K562 (cell line): ENCODE results near the gene MYOZ3.

ENCODE experiments used
- ELF2 ChIP-seq: fragments of 250-450 bp; sonication (Bioruptor Pico); IDR thresholded peaks from 2 replicates; pipeline ENCODE4 v1.5.0; 2021; ENCODE audit warnings: mild to moderate bottlenecking
- HDAC2 ChIP-seq: fragments of 450-650 bp; IDR thresholded peaks from 2 replicates; pipeline ENCODE4 v1.6.1; 2016; ENCODE audit warnings: mild to moderate bottlenecking
- HOMEZ ChIP-seq: fragments of 250-450 bp; sonication (Bioruptor Pico); IDR thresholded peaks from 2 replicates; pipeline ENCODE4 v1.4.0; 2020; ENCODE audit warnings: mild to moderate bottlenecking, moderate library complexity
- JUN ChIP-seq, 2 experiments: sonication (generic) in 1 of 2; formaldehyde crosslinking in 1 of 2; IDR thresholded peaks; 2 replicates each; pipeline versions ENCODE4 v1.6.1 to v1.8.0; 2012 to 2022; ENCODE audit warnings: borderline replicate concordance in 2 of 2, mild to moderate bottlenecking in 2 of 2, improper control_type of control experiment in 1 of 2, low read depth in 1 of 2, low read length in 1 of 2, missing genetic modification reagents in 1 of 2
- KLF6 ChIP-seq: fragments of 250-450 bp; sonication (Bioruptor Pico); IDR thresholded peaks from 2 replicates; pipeline ENCODE4 v1.4.0; 2020; ENCODE audit warnings: mild to moderate bottlenecking, moderate library complexity, borderline replicate concordance
- POLR2A ChIP-seq: fragments of 450-650 bp; conservative IDR thresholded peaks from 2 replicates; pipeline ENCODE4 v1.6.1; 2016
- POU5F1 ChIP-seq: fragments of 150-350 bp; IDR thresholded peaks from 2 replicates; pipeline ENCODE4 v1.6.1; 2014; ENCODE audit warnings: borderline replicate concordance, low read length, low read depth, mild to moderate bottlenecking; ENCODE audit not compliant: partially characterized antibody
- SRSF1 ChIP-seq: fragments of 200-400 bp; formaldehyde crosslinking; IDR thresholded peaks from 2 replicates; pipeline ENCODE4 v1.6.1; 2017; ENCODE audit warnings: mild to moderate bottlenecking, low read depth, low read length, moderate library complexity
- TRIM25 ChIP-seq: fragments of 450-650 bp; IDR thresholded peaks from 2 replicates; pipeline ENCODE4 v1.7.0; 2016; ENCODE audit warnings: borderline replicate concordance
- U2AF1 ChIP-seq: fragments of 200-400 bp; formaldehyde crosslinking; optimal IDR thresholded peaks from 2 replicates; pipeline ENCODE3; 2017; ENCODE audit warnings: mild to moderate bottlenecking, low read depth, low read length, moderate library complexity
- ZFP1 ChIP-seq: fragments of 450-650 bp; formaldehyde crosslinking; IDR thresholded peaks from 2 replicates; pipeline ENCODE4 v1.4.0; 2020; ENCODE audit warnings: mild to moderate bottlenecking, mixed read lengths
- ZFP30 ChIP-seq: fragments of 250-450 bp; sonication (Bioruptor Pico); IDR thresholded peaks from 2 replicates; pipeline ENCODE4 v1.8.0; 2022; ENCODE audit warnings: moderate library complexity, mild to moderate bottlenecking, inconsistent platforms, borderline replicate concordance
- ZNF23 ChIP-seq: fragments of 250-450 bp; sonication (Bioruptor Pico); IDR thresholded peaks from 2 replicates; pipeline ENCODE4 v1.4.0; 2020; ENCODE audit warnings: mild to moderate bottlenecking

GRCh38 chr5:150671509-150672236, 10.6 kb downstream of the MYOZ3 start:
- TF ChIP-seq POU5F1 = no peak
- TF ChIP-seq TRIM25 = no peak
- no peak for TF ChIP-seq ZFP1 (CRISPR knock-in tag)
- TF ChIP-seq ZFP30 (CRISPR knock-in tag) = no peak
- no peak for TF ChIP-seq U2AF1
- no peak for TF ChIP-seq ZNF23 (CRISPR knock-in tag)
- no peak for TF ChIP-seq POLR2A
- no peak for TF ChIP-seq ELF2
- TF ChIP-seq HDAC2 = no peak
- no peak for TF ChIP-seq JUN (IDR thresholded peaks at IDR 0.05; ENCODE audit: borderline replicate concordance, low read depth, low read length)
- TF ChIP-seq JUN (CRISPR knock-in tag; IDR thresholded peaks at IDR 0.05; ENCODE audit: borderline replicate concordance) = no peak
- no peak for TF ChIP-seq KLF6 (CRISPR knock-in tag)
- no peak for TF ChIP-seq HOMEZ (CRISPR knock-in tag)
- no peak for TF ChIP-seq SRSF1
